G401 (cell line): ENCODE measurements around the gene EHD4. TPM values are rescaled to one million over a fixed set of nuclear protein-coding genes. Genes with fewer than 3 reads are reported as not detected.

Experiments
- DNase-seq: peaks from one replicate; pipeline ENCODE4 v3.0.0-alpha.2; 2015; ENCODE audit warnings: low spot score
- in situ Hi-C: cut with HindIII; loops from 2 replicates; pipeline ENCODE4 v1.10.0; 2016; ENCODE audit warnings: low sequenced_read_pairs, mixed read lengths
- total RNA-seq: library from RNA; depleted of rRNA; stranded (reverse); fragments of >200 nt; shearing (Covaris generic); gene quantifications from 2 replicates; pipeline ENCODE4 v1.2.3, GENCODE V29; 2014; rRNA removed

The EHD4 gene
- total RNA-seq, 1 experiment from 2014 or later, result 8.8 TPM

DNA sequence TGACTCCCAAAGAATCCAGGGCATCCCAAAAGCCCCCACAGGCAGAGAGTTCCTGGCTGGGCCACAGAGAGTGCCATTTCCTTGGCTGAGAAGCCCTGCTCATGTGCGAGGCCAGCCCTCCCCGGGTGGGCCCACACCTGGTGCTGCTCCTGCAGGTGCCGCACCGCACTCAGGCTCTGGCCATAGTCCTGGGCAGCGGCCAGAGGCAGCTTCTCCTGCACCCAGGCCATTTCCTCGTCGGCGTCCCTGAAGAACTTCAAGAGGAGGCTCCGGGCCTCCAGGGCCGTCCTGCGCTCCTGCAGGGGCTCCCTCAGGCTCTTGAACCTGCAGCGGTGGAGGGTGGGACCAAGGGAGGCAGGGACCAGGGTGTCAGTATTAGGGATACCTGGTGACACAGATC is 115.6 kb downstream of the EHD4 start:
- in situ Hi-C loops, result no loop called here
- no peak for DNase-seq

DNA sequence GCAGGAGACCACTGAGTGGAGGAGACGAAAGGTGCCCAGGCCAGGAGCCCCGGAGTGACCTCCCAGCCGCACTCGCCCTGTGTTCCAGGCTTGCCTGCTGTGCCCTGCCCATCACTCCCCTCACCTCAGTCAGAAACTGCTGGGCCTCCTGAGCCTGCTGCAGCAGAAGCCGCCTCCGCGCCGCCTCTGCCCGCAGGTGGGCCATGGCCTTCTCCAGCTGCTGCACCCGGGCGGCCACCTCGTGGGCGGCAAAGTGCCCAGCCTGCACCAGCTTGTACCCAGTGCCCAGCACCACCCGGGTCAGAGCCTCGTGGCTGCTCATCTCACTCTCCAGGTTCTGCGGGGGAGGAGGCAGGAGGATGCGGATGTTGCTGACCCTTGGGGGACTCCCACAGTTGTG is 116.1 kb downstream of the EHD4 start:
- no peak for DNase-seq
- in situ Hi-C loops, result no loop called here

DNA sequence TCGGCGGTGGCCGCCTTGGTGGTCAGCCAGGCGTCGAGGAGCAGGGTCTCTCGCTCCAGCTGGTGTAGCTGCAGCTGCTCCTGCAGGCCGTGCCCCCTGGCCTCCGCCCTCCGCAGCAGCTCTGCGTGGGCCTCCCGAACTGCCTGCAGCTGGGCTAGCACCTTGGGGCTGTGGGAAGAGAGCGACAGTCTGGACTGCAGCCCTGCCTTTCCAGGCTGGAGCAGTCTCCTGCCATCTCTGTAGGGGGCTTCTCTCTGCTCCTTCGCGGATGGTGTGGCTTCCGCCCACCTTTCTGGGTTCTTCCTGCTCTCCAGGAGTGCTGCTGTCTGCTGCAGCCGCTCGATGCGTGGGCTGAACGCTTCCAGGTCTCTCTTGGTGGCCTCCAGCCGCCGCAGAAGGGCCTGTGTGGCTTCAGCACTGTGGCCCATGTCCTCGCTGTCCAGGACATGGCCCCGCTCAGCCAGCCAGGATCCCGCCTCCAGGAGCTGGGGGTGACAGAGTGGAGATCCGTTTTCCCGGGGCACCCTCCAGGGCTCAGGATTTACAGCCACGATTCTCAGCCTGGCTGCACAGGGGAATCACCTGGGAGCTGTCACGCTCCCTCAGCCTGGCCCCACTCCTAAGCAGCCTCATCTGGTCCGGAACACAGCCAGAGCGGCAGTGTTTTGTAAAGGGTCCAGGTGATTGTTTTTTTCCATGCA is 116.9 kb downstream of the EHD4 start:
- in situ Hi-C loops, result no loop called here

DNA sequence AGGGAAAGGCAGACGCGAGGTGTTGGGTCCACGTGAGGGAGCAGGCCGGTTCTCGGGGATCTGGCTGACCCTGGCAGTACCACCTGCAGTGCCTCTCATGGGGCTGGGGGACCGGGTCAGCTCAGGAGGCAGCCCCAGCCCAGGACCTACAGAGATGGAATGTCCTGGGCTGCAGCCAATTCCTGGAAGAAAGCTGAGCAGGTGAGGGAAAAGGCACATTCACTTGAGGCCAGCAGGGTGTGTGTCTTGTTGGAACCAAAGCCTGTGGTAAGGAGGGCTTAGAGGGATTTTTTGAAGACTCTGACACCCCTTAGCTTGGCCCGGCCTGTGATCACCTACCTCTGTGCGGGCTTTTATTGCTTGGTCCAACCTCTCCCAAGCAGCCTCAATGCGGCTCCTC is 117.9 kb downstream of the EHD4 start:
- DNase-seq, result peak; percentile 26
- in situ Hi-C loops, result no loop called here

More for the DNA sequence above, 116.9 kb downstream of the EHD4 start:
- DNase-seq, result peak; percentile 62

DNA sequence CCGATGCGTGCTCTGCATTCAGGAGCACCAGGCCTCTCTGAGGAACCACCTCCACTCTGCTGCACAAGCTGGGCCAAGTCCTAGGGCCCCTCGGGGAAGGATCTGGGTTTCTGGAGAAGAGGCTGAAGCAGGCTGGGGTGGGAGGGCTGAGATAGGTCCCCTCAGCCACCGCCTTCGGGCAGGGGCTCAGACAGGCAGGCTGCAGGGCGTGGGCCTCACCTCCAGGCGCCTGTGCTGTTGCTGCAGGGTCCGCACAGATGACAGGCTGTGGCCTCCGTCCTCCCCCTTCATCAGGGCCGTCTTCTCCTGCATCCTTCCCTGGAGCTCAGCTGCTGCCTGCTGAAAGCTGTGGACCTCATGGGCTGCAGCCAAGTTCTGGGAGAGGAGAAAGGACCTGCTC is 118.5 kb downstream of the EHD4 start:
- DNase-seq, result peak; percentile 34
- in situ Hi-C loops, result no loop called here

DNA sequence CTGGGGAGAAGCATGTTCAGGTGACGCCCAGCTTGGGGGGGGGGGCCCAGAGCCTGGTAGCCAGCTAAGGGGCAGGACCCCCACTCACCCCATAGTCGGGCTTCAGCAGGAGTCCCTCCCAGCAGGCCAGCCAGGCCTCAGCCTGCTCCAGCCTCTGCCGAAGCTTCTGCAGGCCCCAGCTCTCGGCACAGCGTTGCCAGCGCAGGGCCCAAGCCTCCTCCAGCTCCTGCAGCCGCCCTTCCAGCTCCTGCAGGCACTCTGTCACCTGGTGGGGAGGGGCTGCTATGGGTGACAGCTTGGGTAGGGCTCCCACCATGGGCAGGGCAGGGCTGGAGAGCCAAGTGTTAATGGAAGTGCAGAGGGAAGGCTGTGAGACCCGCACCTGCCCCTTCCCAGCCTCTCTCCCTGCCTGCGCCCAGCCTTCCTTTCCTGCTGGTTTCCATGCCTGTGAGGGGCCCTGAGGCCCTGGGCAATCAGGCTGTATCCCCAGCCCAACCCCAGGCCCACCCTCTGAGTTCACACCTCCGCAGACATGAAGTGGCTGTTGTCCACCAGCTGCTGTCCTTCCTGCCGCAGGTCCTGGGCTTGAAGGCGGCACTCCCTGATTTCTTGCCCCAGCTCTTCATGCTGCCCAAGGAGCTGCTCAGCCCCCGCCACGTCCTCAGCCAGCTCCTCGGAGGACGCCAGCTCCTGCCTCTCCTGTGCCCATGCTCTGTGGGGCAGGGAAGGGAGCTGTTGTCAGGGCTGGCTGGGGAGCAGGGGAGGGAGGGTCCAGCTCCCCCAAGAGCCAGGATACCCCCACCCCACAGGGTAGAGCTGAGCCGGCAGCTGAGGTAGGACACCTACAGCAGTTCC is 119.4 kb downstream of the EHD4 start:
- in situ Hi-C loops, result no loop called here
- peak; percentile 24 for DNase-seq

DNA sequence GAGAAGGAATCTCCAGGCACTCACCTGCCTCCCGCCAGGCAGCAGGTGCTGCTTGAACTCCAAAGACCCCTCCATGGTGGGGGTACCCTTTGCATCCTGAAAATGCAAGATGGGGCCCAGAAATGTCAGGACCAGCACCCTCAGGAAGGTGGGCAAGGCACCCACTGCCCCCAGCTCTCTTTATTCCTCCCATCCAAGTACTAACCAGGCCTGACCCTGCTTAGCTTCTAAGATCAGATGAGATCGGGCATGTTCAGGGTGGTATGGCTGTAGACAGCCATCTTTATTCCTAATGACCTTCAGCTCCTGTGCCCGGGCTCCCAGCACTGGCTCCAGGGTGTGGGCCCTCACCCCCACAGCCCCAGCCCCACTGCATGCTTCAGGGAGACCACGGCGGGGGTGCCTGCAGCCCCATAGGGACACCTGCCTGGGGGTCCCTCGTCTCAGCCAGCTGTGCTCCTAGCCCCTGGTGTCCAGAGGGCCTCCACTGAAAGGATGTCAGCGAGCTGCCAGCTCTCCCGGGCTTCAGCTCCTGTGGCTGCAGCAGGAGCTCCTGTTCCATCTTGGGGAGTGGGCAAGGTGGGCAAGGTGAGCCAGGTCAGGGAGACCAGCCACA is 120.5 kb downstream of the EHD4 start:
- DNase-seq, result peak; percentile 20
- in situ Hi-C loops, result no loop called here

DNA sequence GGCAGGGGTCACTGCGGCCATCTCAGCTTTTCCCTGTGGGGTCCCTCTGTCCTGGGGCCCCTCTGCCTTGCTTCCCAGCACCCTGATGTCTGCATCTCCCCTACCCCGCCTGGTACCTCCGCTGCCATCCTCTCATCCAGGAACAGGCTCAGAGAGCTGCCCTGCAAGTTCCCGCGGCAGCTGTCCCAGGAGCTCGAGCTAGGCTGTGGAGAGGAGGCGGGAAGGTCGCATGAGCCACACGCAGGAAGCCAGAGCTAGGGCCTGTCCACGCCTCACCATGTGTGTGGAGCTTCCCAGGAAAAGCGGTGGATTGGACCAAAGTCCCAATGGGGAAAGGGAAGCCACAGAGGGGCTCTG is 121.2 kb downstream of the EHD4 start:
- no peak for DNase-seq

DNA sequence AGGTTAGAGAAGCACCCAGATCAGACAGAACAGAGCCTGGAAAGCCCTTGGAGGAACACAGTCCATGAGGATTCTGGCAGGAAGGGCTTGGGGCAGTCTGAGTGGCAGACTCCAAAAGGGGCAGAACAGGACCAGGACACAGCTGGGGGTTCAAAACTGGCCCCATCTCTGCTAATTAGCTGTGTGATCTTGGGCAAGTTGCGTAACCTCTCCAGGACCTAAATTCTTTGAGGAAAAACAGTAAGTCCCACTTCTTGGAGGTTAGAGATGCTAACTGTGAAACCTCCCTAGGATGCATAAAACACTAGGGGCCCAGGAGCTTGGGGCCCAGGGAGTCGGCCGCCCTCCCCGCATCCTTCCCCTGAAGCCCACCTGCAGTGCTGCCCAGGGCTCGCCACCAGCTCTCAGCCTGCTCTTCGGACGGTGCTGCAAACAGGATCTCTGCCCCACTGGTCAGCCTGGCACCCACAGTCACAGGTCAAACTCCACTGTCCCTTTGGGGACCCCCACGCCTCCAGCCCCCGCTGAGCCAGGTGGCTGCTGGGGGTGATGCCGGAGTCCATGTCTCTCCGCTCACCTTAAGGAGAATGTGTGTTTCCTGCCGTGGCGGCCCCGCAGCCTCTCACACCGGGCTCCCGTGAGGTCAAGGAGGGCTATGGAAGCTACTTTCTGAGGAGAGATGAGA is 121.7 kb downstream of the EHD4 start:
- in situ Hi-C loops, result no loop called here
- no peak for DNase-seq

More for the DNA sequence above, 121.2 kb downstream of the EHD4 start:
- in situ Hi-C loops, result no loop called here

DNA sequence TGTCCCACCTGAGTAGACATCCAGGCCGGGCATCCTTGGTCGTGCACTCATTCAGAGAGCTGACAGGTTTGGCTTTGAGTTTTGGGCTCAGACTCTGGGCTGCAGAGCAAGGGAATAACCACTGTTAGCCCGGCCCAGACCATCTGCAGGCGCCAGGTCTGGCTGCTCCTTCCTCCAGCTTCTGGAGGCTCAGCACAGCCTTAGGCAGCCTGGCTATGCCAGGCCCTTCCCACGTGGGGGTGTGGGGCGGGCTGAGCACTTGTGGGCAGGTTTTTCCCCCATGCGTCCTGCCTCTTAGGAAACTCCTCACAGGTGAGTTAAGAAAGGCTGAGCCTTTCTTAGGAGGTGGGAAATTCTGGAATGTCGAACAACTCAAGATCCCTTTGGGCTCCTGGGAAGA is 122.5 kb downstream of the EHD4 start:
- peak; percentile 71 for DNase-seq
- in situ Hi-C loops, result no loop called here

DNA sequence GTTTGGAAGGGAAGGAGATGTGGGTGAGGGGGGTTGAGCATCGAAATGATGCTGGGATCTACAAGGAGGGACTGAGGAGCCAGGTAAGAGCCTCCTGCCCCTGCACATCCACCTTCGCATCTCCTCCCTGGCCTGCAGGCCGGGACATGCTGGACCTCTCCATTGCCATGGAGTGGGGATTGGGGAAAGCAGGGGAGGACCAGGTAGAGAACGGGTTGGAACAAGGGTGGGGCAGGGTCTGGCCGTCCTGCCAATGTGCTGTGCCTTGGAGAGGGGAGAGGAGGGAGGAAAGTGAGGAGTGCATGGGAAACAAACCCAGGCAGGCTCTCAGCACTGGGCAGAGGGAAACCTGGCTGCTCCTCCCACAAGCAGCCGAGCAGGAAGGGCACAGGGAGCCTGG is 123.2 kb downstream of the EHD4 start:
- peak; percentile 23 for DNase-seq
- in situ Hi-C loops, result no loop called here

DNA sequence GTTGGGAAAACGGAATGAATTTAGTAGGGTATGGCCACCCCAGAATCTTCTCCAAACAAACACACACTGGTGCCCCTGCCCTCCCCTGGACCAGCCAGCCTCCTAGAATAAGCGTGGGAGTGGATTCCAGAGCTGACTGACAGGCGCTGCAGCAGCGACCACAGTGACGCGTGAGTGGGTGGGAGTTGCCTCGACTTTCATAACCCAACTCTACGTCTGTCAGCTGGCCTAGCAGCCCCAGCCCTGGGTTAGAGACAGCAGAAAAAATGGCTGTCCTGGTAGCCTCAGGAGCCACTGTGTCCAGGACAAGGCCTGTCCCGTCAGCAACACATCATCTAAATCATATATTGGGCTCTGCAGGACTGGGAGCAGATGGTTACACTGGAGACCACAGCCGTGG is 123.7 kb downstream of the EHD4 start:
- no peak for DNase-seq
- in situ Hi-C loops, result no loop called here

DNA sequence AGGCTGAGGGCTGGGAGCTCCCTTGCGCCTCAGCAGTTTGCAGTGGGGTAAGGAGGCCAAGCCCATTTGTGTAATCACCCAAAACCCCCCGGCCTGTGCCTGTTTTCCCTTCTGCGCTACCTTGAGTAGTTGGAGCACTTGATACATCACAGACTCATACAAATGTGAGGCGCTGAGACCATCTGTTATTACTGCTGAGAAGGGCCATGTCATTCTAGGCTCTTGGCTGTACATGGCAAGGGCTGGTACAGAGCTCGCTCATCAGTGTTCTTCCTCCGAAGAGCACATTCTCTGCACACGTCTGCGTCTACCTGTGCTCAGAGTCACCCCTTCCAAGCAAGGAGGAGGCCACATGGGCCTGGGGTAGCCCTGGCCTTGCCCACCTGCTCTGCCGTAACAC is 124.4 kb downstream of the EHD4 start:
- DNase-seq, result peak; percentile 92
- in situ Hi-C loops, result no loop called here

DNA sequence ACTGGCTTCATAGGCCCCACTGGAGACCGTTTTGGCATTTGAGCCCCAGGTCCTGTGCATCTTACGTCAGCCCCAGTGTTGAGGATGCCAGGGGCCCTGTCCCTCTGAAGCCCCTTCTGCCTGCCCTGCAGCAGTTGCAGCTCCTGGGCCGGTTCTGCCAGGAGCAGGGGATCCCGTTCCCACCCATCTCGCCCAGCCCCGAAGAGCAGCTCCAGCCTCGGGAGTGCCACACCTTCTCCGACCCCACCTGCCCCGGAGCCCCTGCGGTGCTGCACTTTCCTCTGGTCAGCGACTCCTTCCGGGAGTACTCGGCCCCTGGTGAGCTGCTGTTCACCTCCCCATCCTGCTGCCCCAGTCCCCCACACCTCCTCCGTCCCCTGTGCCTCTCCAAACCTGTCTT is 125.2 kb downstream of the EHD4 start:
- no peak for DNase-seq
- in situ Hi-C loops, result no loop called here

Other genes starting within 250 kb of the EHD4 start
- gene MAPKBP1, start 198.1 kb downstream of the EHD4 start, total RNA-seq, result 5.8 and 13.2 TPM in 2 replicates
- gene JMJD7, start 144.5 kb downstream of the EHD4 start, total RNA-seq, result 6.7 and 11.8 TPM in 2 replicates
- gene PLA2G4B, start 133.7 kb downstream of the EHD4 start, total RNA-seq, result 0.37 and 0.92 TPM in 2 replicates
- 0.37 and 3.5 TPM in 2 replicates for gene SPTBN5, start 78.5 kb downstream of the EHD4 start, total RNA-seq
- gene PLA2G4E, start 48.5 kb upstream of the EHD4 start, total RNA-seq, result not detected in 2 replicates
- gene PLA2G4D, start 122.0 kb upstream of the EHD4 start, total RNA-seq, result 0.43 and 0.61 TPM in 2 replicates
- gene PLA2G4F, start 184.1 kb upstream of the EHD4 start, total RNA-seq, result not detected in 2 replicates
- gene VPS39, start 235.7 kb upstream of the EHD4 start, total RNA-seq, result 13.6 and 17.7 TPM in 2 replicates